AG09309 (cell line): ENCODE measurements around the gene DPH7.
"Not testable (repeated sequence)": the region's sequence is repeated elsewhere in the genome, so short reads cannot be mapped to it uniquely, and the experiment has no call there.

Experiments
- DNase-seq: peaks from one replicate; pipeline ENCODE4 v3.0.0-alpha.2; 2010; ENCODE audit warnings: low read depth
- H3K4me3 ChIP-seq: 2 replicates; pipeline ENCODE4 v1.5.1; 2011; ENCODE audit warnings: mild to moderate bottlenecking, low read depth, low read length, moderate library complexity; ENCODE audit not compliant: control insufficient read depth
- TF ChIP-seq, protein P1 (sequence below): IDR thresholded peaks from 2 replicates; pipeline ENCODE4 v1.5.1; 2011; ENCODE audit warnings: mild to moderate bottlenecking, low read depth, low read length, inconsistent platforms; ENCODE audit not compliant: insufficient read depth, control insufficient read depth; ENCODE audit errors: missing control alignments

Gene DPH7

GRCh38 chr9:137516144-137516917, 62.4 kb downstream of the DPH7 start:
- TF ChIP-seq, protein P1, sequence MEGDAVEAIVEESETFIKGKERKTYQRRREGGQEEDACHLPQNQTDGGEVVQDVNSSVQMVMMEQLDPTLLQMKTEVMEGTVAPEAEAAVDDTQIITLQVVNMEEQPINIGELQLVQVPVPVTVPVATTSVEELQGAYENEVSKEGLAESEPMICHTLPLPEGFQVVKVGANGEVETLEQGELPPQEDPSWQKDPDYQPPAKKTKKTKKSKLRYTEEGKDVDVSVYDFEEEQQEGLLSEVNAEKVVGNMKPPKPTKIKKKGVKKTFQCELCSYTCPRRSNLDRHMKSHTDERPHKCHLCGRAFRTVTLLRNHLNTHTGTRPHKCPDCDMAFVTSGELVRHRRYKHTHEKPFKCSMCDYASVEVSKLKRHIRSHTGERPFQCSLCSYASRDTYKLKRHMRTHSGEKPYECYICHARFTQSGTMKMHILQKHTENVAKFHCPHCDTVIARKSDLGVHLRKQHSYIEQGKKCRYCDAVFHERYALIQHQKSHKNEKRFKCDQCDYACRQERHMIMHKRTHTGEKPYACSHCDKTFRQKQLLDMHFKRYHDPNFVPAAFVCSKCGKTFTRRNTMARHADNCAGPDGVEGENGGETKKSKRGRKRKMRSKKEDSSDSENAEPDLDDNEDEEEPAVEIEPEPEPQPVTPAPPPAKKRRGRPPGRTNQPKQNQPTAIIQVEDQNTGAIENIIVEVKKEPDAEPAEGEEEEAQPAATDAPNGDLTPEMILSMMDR: no peak

DNA sequence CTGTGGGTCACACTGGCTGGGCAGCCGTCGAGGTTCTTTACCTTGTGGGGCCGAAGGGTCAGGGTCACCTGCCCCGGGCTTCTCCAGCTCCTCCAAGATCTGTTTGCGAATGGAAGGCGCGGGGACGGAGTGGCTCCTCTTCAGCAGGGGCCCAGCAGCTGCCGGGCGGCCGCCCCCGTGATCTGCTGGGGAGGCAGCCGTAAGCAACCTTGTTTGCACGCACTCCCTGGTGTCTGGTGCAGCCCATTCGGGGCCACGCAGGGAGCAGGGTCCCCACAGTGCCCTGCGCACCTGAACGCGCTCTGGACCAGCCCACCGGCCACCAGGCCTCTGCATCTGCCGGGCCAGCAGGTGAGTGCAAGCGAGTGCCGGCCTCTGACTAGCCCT, 63.4 kb downstream of the DPH7 start:
- no peak for DNase-seq
- TF ChIP-seq, protein P1: no peak
- H3K4me3 ChIP-seq: no peak overlapping the region

More at GRCh38 chr9:137516144-137516917, 62.4 kb downstream of the DPH7 start:
- no peak for DNase-seq
- H3K4me3 ChIP-seq: no peak overlapping the region

DNA sequence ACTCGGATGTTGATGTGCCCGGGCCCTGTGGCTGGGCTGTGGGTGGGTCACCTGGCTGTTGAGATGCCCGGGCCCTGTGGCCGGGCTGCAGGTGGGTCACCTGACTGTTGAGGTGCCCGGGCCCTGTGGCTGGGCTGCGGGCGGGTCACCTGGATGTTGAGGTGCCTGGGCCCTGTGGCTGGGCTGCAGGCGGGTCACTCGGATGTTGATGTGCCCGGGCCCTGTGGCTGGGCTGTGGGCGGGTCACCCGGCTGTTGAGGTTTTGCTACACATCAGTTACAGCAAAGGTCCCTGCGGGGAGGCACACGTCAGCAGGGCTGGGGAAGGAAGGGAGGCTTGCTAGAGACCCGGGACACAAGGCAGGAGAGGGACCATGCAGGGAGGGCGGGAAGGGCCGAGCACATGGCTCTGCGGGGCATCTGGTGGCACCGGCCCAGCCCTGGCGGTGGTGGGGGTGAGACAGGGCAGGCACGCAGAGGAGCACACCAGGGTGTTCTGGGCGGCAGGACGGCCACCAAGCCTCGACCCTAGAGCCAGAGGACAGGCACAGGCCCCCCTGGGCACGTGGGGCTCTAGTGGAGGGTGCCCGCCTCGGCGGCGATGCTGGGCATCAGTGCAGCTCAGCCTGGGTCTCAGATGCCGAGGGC, 63.9 kb downstream of the DPH7 start:
- no peak for DNase-seq
- TF ChIP-seq, protein P1: no peak
- H3K4me3 ChIP-seq: no peak overlapping the region

DNA sequence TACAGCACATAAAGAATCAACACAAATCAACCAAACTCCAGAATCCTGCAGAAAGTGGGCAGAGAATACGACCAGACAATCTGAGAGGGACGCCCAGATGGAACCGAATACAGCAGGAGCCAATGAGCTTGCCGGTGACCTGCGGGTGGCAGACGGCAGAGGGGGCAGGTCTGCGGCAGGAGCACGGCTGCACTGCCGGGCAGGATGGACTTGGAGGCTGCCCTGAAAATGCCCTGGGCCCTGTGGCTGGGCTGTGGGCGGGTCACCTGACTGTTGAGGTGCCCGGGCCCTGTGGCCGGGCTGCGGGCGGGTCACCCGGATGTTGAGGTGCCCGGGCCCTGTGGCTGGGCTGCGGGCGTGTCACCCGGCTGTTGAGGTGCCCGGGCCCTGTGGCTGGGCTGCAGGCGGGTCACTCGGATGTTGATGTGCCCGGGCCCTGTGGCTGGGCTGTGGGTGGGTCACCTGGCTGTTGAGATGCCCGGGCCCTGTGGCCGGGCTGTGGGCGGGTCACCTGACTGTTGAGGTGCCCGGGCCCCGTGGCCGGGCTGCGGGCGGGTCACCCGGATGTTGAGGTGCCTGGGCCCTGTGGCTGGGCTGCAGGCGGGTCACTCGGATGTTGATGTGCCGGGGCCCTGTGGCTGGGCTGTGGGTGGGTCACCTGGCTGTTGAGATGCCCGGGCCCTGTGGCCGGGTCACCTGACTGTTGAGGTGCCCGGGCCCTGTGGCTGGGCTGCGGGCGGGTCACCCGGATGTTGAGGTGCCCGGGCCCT, 64.7 kb downstream of the DPH7 start:
- DNase-seq, H3K4me3 ChIP-seq: not testable (repeated sequence)

GRCh38 chr9:137513136-137513535, 65.6 kb downstream of the DPH7 start:
- not testable (repeated sequence) for H3K4me3 ChIP-seq, DNase-seq

DNA sequence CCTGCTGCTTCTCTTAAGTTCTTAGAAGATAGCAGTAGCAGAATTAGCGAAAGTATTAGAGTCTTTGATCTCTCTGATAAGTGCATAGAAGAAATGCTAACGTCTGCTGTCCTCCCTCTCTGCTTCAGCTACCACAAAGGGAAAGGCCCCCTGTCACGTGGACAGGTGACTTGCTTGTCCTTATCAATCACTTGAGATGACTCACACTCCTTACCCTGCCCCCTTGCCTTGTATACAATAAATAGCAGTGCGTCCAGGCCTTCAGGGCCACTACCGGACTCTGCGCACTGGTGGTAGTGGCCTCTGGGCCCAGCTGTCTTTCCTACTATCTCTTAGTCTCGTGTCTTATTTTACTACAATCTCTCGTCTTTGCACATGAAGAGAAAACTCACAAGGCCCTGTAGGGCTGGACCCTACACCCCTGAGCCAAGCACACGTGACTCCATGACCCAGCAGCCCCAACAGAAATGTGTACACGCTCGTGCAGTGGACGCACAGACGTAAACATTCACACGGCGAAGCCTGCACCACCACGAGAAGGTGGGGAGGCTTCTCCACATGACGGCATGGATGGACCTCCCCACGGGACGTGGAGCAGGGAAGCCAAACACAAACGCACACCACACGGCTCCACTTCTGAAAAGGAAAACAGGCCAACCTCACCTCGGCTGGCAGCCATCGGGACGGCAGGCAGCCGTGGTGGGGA, 66.8 kb downstream of the DPH7 start:
- no peak overlapping the region for H3K4me3 ChIP-seq
- TF ChIP-seq, protein P1: no peak
- no peak for DNase-seq

DNA sequence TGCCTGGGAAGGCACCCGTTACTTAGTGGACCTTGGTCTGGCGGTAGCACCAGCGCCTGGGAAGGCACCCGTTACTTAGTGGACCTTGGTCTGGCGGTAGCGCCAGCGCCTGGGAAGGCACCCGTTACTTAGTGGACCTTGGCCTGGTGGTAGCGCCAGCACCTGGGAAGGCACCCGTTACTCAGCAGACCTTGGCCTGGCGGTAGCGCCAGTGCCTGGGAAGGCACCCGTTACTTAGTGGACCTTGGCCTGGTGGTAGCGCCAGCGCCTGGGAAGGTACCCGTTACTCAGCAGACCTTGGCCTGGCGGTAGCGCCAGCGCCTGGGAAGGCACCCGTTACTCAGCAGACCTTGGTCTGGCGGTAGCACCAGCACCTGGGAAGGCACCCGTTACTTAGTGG, 67.6 kb downstream of the DPH7 start:
- not testable (repeated sequence) for H3K4me3 ChIP-seq, DNase-seq

- TF ChIP-seq, protein P1: no peak
- DNase-seq: no peak
- H3K4me3 ChIP-seq: no peak overlapping the region
These were observed 69.5 kb downstream of the DPH7 start for GRCh38 chr9:137509198-137509597.
